ENCODE data around the gene SPHK1. TPM values are rescaled to one million over a fixed set of nuclear protein-coding genes. Genes with fewer than 3 reads are reported as not detected.

The SPHK1 gene
- polyA plus RNA-seq, 1 of the 3 experiments (the other 2 are of a cell fraction) = 12.3 TPM

- Histone ChIP-seq H3F3A (replicated peaks; ENCODE audit: insufficient read depth) (no peaks in the 10 kb centered on the region), H3K4me1 (ENCODE audit: control insufficient read depth in 1 of 2, insufficient read depth in 2 of 2, low read depth in 1 of 2, low read length in 1 of 2) (peaks cover 0 to 3% of the 10 kb centered on the region in 2 experiments; a peak in 1 of 4 replicates), H3K27me3 (ENCODE audit: insufficient read depth) (no peaks in the 10 kb centered on the region), H3K9me3 (no peaks in the 10 kb centered on the region), H3K27ac (ENCODE audit: low read depth in 2 of 2, low read length in 1 of 2) (no peak overlapping the region), H2AFZ (ENCODE audit: low read depth) (no peak overlapping the region), H3K4me2 (no peak overlapping the region), H3K9me2 (no peaks in the 10 kb centered on the region), H3K9ac (no peak overlapping the region), H3K36me3 (replicated peaks in 1 of 2; ENCODE audit: control insufficient read depth in 1 of 2, insufficient read depth in 2 of 2, low read length in 1 of 2) (peaks cover 61 to 86% of the 10 kb centered on the region in 2 experiments), H4K20me1 (ENCODE audit: insufficient read depth) (no peaks in the 10 kb centered on the region), H3K79me2 (ENCODE audit: insufficient read depth) (no peaks in the 10 kb centered on the region), H3K4me3 (ENCODE audit: low read depth in 2 of 2, low read length in 1 of 2) (no peak overlapping the region)
- TF ChIP-seq RXRA (IDR thresholded peaks at IDR 0.05; ENCODE audit: borderline replicate concordance, low read depth) (no peak), RAD21 (IDR thresholded peaks at IDR 0.05; ENCODE audit: low read length) (no peak), EP300 (IDR thresholded peaks at IDR 0.05; ENCODE audit: borderline replicate concordance in 1 of 2, low read depth in 1 of 2, low read length in 1 of 2) (no peak), MEF2A (IDR thresholded peaks at IDR 0.05; ENCODE audit: borderline replicate concordance, low read depth) (no peak), MXI1 (IDR thresholded peaks at IDR 0.05; ENCODE audit: low read depth, low read length) (no peak), TAF1 (IDR thresholded peaks at IDR 0.05; ENCODE audit: borderline replicate concordance, low read depth, low read length) (no peak), FOXM1 (IDR thresholded peaks at IDR 0.05; ENCODE audit: low read depth) (no peak), FOXJ3 (CRISPR knock-in tag; IDR thresholded peaks at IDR 0.05) (no peak), GATA2 (CRISPR knock-in tag; IDR thresholded peaks at IDR 0.05) (no peak), ELF1 (IDR thresholded peaks at IDR 0.05) (no peak), JUND (IDR thresholded peaks at IDR 0.05) (no peak)
- TF ChIP-seq, protein P1, sequence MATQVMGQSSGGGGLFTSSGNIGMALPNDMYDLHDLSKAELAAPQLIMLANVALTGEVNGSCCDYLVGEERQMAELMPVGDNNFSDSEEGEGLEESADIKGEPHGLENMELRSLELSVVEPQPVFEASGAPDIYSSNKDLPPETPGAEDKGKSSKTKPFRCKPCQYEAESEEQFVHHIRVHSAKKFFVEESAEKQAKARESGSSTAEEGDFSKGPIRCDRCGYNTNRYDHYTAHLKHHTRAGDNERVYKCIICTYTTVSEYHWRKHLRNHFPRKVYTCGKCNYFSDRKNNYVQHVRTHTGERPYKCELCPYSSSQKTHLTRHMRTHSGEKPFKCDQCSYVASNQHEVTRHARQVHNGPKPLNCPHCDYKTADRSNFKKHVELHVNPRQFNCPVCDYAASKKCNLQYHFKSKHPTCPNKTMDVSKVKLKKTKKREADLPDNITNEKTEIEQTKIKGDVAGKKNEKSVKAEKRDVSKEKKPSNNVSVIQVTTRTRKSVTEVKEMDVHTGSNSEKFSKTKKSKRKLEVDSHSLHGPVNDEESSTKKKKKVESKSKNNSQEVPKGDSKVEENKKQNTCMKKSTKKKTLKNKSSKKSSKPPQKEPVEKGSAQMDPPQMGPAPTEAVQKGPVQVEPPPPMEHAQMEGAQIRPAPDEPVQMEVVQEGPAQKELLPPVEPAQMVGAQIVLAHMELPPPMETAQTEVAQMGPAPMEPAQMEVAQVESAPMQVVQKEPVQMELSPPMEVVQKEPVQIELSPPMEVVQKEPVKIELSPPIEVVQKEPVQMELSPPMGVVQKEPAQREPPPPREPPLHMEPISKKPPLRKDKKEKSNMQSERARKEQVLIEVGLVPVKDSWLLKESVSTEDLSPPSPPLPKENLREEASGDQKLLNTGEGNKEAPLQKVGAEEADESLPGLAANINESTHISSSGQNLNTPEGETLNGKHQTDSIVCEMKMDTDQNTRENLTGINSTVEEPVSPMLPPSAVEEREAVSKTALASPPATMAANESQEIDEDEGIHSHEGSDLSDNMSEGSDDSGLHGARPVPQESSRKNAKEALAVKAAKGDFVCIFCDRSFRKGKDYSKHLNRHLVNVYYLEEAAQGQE (IDR thresholded peaks at IDR 0.05; ENCODE audit: low read depth, low read length) = no peak
- TF ChIP-seq, protein P2, sequence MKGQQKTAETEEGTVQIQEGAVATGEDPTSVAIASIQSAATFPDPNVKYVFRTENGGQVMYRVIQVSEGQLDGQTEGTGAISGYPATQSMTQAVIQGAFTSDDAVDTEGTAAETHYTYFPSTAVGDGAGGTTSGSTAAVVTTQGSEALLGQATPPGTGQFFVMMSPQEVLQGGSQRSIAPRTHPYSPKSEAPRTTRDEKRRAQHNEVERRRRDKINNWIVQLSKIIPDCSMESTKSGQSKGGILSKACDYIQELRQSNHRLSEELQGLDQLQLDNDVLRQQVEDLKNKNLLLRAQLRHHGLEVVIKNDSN (IDR thresholded peaks at IDR 0.05; ENCODE audit: borderline replicate concordance, low read depth) = no peak
- 82% methylated on average over 16 of the region's 20 CpGs for WGBS (ENCODE audit: low lambda C conversion rate)
- ChIA-PET CTCF (interaction anchor here (0.7 to 10.1 kb wide), 69 partner anchors 8 to 391 kb away, joined by 3 to 348 read pairs (median 8); partner anchors contain the start of genes AANAT, PRPSAP1, QRICH2 and RHBDF2), POLR2A (interaction anchor here (0.8 to 1.5 kb wide), 5 partner anchors 11 to 94 kb away, joined by 3 to 9 read pairs (median 3); partner anchors contain the start of gene QRICH2)
- no peak for DNase-seq
Measured at GRCh38 chr17:76398523-76399174, 14.2 kb downstream of the SPHK1 start.
